Activated B cell treated with CpG ODN at 0.5 μM for 24 hours (primary cell): ENCODE measurements around the gene HNRNPA0. TPM values are rescaled to one million over a fixed set of nuclear protein-coding genes. Genes with fewer than 3 reads are reported as not detected.
"Not testable (repeated sequence)": the region's sequence is repeated elsewhere in the genome, so short reads cannot be mapped to it uniquely, and the experiment has no call there.

Source experiments
- ATAC-seq: fragments of 200-7000 bp; cut with Tn5 transposase; one replicate; pipeline ENCODE4 v1.10.0; 2021; ENCODE audit warnings: low read depth, mild to moderate bottlenecking, moderate library complexity
- CTCF ChIA-PET: fragments of 350-600 bp; sonication (Branson Sonifier 250); formaldehyde crosslinking; loops from one replicate; lab custom pipeline; 2021; ENCODE audit warnings: antibody characterized with exemption; lab: Charles Lee
- POLR2A ChIA-PET: fragments of 350-600 bp; sonication (Branson Sonifier 250); formaldehyde crosslinking; loops from one replicate; lab custom pipeline; 2021; ENCODE audit warnings: antibody characterized with exemption; lab: Charles Lee
- DNase-seq: peaks from one replicate; pipeline ENCODE4 v3.0.0; 2022
- H3K27ac Mint-ChIP-seq: one replicate; pipeline ENCODE4 v1.8.0; 2020; ENCODE audit warnings: mixed read lengths
- H3K27me3 Mint-ChIP-seq: one replicate; pipeline ENCODE4 v1.8.0; 2021; ENCODE audit warnings: mixed read lengths
- H3K36me3 Mint-ChIP-seq: one replicate; pipeline ENCODE4 v1.8.0; 2021; ENCODE audit warnings: low read depth, mixed read lengths
- H3K4me1 Mint-ChIP-seq: one replicate; pipeline ENCODE4 v1.8.0; 2021; ENCODE audit warnings: mixed read lengths
- H3K4me3 Mint-ChIP-seq: one replicate; pipeline ENCODE4 v1.8.0; 2020; ENCODE audit warnings: mild to moderate bottlenecking, mixed read lengths
- H3K9me3 Mint-ChIP-seq: one replicate; pipeline ENCODE4 v1.8.0; 2020; ENCODE audit warnings: mixed read lengths
- intact Hi-C: fragments of 100-400 bp; cut with micrococcal nuclease; formaldehyde crosslinking; loops from one replicate; pipeline ENCODE4 v1.15.1; 2024
- total RNA-seq: library from RNA; stranded (reverse); gene quantifications from 2 replicates; pipeline ENCODE4 v1.2.3, GENCODE V29; 2022
- TF ChIP-seq, protein P1 (sequence below): fragments of 200-600 bp; IDR thresholded peaks from one replicate; pipeline ENCODE4 v1.8.0; 2022; ENCODE audit warnings: antibody characterized with exemption, mild to moderate bottlenecking

HNRNPA0 gene
- total RNA-seq, 1 donor from 2014 or later = 31.2 TPM

DNA sequence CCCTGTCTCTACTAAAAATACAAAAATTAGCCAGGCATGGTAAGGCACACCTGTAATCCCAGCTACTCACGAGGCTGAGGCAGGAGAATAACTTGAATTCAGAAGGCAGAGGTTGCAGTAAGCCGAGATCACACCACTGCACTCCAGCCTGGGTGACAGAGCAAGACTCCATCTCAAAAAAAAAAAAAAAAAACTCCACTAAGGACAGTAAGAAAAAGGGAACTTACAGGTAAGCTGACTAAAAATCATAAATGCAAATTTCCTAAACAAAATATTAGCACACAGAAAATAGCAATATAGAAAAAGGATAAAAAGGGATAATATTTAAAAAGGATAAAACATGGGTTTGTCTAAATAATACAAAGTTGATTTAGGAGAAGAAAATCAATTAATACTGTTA is 27.9 kb upstream of the HNRNPA0 start:
- H3K27me3 Mint-ChIP-seq = peaks cover 1% of the 10 kb centered on the region
- no peak overlapping the region for H3K27ac Mint-ChIP-seq
- ATAC-seq = peak; percentile 28
- H3K9me3 Mint-ChIP-seq = no peaks in the 10 kb centered on the region
- ChIA-PET CTCF (interaction anchor here (0.5 to 4.3 kb wide), 2 partner anchors 286 kb away, joined by 3 to 55 read pairs; no protein-coding TSS in a partner anchor), POLR2A (interaction anchor here (0.5 kb wide), 1 partner anchor 116 kb away, joined by 4 read pairs; no protein-coding TSS in a partner anchor)
- no peaks in the 10 kb centered on the region for H3K36me3 Mint-ChIP-seq
- TF ChIP-seq, protein P1, sequence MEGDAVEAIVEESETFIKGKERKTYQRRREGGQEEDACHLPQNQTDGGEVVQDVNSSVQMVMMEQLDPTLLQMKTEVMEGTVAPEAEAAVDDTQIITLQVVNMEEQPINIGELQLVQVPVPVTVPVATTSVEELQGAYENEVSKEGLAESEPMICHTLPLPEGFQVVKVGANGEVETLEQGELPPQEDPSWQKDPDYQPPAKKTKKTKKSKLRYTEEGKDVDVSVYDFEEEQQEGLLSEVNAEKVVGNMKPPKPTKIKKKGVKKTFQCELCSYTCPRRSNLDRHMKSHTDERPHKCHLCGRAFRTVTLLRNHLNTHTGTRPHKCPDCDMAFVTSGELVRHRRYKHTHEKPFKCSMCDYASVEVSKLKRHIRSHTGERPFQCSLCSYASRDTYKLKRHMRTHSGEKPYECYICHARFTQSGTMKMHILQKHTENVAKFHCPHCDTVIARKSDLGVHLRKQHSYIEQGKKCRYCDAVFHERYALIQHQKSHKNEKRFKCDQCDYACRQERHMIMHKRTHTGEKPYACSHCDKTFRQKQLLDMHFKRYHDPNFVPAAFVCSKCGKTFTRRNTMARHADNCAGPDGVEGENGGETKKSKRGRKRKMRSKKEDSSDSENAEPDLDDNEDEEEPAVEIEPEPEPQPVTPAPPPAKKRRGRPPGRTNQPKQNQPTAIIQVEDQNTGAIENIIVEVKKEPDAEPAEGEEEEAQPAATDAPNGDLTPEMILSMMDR = no peak
- no peak overlapping the region for H3K4me3 Mint-ChIP-seq
- intact Hi-C loops = no loop called here
- H3K4me1 Mint-ChIP-seq = peaks cover 14% of the 10 kb centered on the region
- no peak for DNase-seq

DNA sequence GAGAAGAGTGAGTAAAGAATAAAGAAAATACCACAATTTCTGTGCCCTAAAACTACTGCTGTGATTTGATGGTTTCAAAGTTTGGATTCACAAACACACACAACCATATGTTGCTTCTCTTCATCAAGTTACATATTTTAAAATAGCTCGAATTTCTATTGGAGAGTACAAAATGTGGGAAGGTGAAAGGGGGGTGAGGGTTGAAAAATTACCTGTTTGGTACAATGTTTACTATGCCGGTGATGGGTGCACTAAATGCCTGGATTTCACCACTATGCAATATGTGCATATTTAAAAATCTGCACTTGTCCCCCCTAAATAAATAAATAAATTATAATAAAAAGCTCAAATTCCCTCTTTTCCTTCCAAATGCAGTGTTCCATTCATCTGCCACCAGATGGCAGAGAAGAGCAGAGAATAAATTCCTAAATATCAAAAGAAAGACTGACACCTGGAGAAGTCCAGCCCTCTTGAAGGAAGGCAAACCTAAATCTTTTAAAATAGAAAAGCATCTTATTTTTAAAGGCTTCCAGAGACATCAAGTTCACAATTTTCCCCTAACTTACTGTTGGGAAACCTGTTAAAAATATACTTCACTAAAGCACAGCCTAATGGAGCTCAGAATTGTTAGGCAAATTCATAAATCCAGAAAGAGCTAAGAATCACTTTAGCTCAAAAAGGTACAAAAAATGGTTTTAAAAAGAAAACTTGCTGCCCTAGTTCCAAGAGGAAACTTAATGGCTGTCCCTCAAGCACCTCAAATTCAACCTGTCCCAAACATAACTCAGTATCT is 24.8 kb upstream of the HNRNPA0 start:
- no peak for DNase-seq
- H3K36me3 Mint-ChIP-seq = no peaks in the 10 kb centered on the region
- intact Hi-C loops = loop anchor here (1.0 to 5.0 kb wide), 5 partner anchors 43 to 354 kb away; no protein-coding TSS in a partner anchor
- no peak overlapping the region for H3K4me3 Mint-ChIP-seq
- H3K27ac Mint-ChIP-seq = no peak overlapping the region
- peaks cover 4% of the 10 kb centered on the region for H3K4me1 Mint-ChIP-seq
- no peaks in the 10 kb centered on the region for H3K27me3 Mint-ChIP-seq
- H3K9me3 Mint-ChIP-seq = no peaks in the 10 kb centered on the region
- TF ChIP-seq, protein P1 = no peak
- POLR2A ChIA-PET = interaction anchor here (1.0 to 1.3 kb wide), 3 partner anchors 24 to 110 kb away, joined by 3 to 8 read pairs (median 3); partner anchors contain the start of gene PKD2L2
- no peak for ATAC-seq
- CTCF ChIA-PET = interaction anchor here (0.6 to 4.3 kb wide), 47 partner anchors 9 to 399 kb away, joined by 3 to 55 read pairs (median 5); partner anchors contain the start of genes BRD8, KIF20A and PKD2L2

DNA sequence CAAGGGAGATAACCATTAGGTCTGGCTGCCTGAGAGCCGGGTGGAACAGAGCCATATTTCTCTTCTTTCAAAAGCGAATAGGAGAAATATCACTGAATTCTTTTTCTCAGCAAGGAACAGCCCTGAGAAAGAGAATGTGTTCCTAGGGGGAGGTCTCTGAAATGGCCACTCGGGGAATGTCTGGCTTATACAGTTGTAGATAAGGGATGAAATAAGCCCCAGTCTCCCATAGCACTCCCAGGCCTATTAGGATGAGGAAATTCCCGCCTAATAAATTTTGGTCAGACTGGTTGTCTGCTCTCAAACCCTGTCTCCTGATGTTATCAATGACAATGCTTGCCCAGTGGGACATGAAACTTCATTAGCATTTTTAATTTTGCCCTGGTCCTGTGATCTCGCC is 13.8 kb upstream of the HNRNPA0 start:
- intact Hi-C loops, DNase-seq: not testable (repeated sequence)

DNA sequence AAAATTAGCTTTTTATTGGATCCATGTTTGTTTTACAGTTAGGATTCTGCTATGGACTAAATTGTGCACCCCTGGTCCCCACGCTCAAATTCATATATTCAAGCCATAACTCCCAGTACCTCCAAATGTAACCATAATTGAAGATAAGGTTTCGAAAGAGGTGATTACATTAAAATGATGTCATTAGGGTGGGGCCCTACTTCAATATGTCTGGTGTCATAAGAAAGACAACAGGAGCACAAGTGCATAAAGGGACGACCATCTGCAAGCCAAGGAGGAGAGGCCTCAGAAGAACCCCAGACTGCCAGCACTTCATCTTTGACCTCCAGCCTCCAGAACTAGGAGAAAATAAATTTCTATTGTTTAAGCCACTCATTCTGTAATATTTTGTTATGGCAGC is 7.4 kb upstream of the HNRNPA0 start:
- CTCF ChIA-PET = no interaction called here
- DNase-seq (no peak), ATAC-seq (no peak)
- Mint-ChIP-seq H3K36me3 (peaks cover 4% of the 10 kb centered on the region), H3K9me3 (no peaks in the 10 kb centered on the region), H3K4me1 (no peaks in the 10 kb centered on the region), H3K4me3 (no peak overlapping the region), H3K27me3 (no peaks in the 10 kb centered on the region), H3K27ac (no peak overlapping the region)
- intact Hi-C loops = no loop called here
- POLR2A ChIA-PET = no interaction called here
- TF ChIP-seq, protein P1 = no peak

More for the DNA sequence above, 13.8 kb upstream of the HNRNPA0 start:
- POLR2A ChIA-PET, CTCF ChIA-PET, H3K27ac Mint-ChIP-seq, ATAC-seq, H3K27me3 Mint-ChIP-seq, H3K4me1 Mint-ChIP-seq, H3K4me3 Mint-ChIP-seq: not testable (repeated sequence)
- H3K9me3 Mint-ChIP-seq = peaks cover 10% of the 10 kb centered on the region
- peaks cover 33% of the 10 kb centered on the region for H3K36me3 Mint-ChIP-seq

DNA sequence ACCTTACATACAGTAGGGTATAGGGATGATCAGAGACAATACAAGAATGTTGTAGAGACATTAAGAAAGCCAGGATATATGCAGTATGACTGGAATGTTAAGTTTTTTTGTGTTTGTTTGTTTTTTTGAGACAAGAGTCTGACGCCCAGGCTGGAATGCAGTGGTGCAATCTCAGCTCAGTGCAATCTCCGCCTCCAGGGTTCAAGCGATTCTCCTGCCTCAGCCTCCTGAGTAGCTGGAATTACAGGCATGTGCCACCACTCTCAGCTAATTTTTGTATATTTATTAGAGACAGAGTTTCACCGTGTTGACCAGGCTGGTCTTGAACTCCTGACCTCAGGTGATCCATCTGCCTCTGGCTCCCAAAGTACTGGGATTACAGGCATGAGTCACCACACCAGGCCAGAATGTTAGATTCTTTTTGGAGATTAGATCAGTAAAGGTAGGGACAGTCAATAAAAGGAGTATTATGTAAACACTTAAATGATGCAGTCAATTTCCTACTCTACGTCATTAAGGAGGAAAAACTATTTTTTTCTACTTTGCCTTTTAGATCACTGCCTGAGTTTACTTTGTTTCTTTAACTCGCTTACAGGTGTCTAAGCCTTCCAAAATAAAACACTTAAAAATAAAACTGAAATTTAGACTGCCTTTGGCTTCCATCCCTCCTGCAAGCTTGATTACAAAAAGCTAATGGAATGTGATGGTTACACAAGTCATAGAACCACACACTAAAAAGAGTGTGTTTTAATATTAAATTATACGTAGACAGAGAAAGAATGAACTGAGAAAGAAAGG is 6.8 kb upstream of the HNRNPA0 start:
- ChIA-PET CTCF (interaction anchor here (1.5 kb wide), 1 partner anchor 18 kb away, joined by 5 read pairs; no protein-coding TSS in a partner anchor), POLR2A (no interaction called here)
- no peak overlapping the region for H3K4me3 Mint-ChIP-seq
- intact Hi-C loops = no loop called here
- no peaks in the 10 kb centered on the region for H3K9me3 Mint-ChIP-seq
- TF ChIP-seq, protein P1 = no peak
- peaks cover 2% of the 10 kb centered on the region for H3K36me3 Mint-ChIP-seq
- H3K27me3 Mint-ChIP-seq = no peaks in the 10 kb centered on the region
- ATAC-seq = no peak
- H3K4me1 Mint-ChIP-seq = no peaks in the 10 kb centered on the region
- no peak for DNase-seq
- no peak overlapping the region for H3K27ac Mint-ChIP-seq
